ENCODE data around the gene SLC34A1.

The SLC34A1 gene

DNA sequence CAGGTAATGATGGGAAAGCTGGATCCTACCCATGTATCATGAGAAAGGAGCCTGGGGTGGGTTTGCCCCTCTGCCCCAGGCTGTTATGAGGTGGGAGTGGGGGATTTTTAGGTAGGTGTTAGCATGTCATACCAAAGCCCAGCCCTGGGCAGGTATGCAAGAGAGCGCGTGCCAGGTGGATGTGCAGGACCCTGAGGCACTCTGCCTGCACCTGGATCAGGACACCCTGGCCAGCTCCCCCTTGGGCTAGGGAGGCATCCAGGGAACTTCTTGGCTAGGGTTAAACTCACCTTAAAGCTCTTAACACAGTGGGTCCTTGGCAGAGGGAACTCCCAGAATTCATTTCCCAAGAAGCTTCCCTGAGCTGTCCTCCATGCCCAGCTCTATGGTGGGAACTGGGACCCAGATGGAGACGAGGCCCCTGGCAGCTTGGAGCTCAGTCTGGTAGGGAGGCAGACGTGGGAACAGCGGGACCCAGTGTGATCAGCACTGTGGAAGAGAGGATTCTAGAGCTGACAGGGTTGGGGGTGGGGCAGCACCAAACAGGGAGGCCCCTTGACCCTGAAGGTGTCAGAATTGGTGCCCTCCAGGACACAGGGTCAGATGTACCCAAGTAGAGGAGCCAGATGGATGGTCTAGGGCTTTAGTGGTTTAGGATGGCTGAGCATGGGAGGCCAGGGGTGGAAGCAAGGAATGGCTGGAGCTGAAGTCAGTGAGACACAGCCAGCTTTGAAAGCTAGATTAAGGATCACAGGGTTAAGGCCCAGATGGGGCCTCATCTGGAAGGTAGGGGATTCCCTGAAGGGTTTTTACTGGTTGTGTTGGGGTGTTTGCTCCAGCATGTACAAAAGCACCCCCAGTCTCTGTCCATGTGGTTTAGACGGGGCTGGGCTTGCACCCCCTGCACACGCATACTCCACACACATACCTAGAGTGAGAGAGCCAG, 60.1 kb downstream of the SLC34A1 start:
- DNase-seq (ENCODE audit: low read depth in 2 of 3, low spot score in 1 of 3), result no peak

DNA sequence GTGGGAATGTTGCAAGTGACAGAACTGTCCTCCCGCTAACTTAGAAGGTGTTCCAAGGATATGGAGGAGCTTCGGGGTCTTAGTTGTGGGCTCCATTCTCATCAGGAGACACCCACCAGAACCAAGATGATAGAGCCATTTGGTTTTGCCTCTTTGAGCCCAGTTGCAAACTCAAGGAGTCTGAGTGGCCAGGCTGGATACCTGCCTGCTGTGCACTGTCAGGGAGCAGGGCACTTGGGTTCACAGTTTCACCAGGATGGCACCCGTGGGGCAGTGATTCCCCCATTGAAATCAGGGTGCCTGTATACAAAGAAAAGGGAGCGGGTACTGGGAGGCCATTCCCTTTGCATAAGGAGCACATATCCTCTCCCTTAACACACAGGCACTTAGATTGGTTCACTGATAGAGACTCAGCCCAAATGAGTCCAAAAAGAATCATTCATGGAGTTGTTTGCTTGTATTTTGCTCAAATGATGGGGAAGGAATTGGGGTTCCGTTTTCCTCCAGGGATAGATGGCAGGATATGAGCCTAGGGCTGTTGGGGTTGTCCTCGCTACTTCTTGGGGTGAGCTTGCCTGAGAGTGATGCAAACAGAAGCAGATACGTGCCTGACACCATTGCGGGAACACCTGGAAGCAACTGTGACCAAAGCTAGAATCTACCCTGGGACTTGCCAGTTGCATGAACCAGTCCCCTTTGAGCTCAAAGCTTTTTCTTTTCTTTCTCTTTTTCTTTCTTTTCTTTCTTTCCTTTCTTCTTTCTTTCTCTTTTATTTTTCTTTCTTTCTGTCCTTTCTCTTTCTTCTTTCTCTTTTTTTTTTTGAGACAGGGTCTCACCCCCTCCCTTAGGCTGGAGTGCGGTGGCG, 61.0 kb downstream of the SLC34A1 start:
- no peak for DNase-seq (ENCODE audit: low read depth in 2 of 3, low spot score in 1 of 3)

DNA sequence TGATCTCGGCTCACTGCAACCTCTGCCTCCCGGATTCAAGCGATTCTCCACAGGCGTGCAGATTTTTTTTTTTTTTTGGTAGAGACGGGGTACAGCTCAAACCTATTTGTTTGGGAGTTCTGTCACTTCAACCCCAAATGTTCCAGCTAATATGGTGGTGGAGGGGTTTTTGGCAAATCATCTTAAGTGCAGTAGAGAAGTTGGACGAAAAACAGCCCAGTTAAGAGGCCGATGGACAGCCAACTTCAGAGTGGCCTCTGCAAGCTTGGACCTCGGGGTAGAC, 61.6 kb downstream of the SLC34A1 start:
- DNase-seq (ENCODE audit: low read depth in 2 of 3, low spot score in 1 of 3), result no peak

DNA sequence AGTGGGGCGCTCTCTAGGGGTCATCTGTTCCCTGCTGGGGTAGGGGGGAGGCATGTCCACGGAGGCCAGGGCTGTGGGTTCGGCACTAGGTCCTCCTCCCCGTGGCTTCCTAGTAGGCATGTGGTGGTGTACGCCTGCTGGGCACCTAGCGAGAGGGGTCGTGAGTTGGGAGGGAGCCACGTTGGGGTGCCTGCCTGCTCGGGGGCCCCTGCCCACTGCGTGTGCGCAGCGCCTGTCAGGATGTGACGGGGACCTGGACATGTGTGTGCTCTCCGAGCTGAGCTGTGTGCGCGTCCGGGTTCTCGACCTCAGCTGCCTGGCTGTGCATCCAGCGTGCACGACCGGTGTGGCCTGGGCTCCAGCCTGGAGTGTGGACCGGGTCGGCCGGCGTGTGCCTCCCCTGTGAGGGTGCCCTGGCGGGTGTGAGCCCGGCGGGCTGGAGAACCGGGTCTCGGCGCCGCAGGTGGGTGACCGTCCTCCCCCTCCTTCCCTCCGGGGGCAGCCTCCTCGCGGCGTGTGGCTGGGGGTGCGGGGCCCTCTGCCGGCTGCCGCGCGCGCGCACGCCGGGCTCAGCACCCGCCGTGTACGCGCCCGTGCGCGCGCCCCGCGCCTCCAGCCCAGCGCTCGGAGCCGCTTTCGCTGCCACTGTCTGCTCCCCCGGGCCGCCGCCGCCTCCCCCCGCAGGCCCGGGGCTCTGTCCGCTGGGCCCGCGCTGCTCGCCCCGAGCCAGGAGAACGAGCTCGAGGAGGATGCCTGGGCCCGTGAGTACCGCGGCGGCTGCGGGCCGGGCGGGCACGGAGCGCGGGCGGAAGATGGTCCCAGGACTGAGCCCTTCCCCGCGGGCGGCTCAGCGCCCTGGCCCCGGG, 62.2 kb downstream of the SLC34A1 start, which contains the start of gene PRR7:
Gene PRR7 (plus strand): TSS at position 615 of the 866 bp plus-strand sequence. CDS start 8,254 bp downstream, outside the sequence.
- DNase-seq (ENCODE audit: low read depth in 2 of 3, low spot score in 1 of 3), result peak in 2 of 3 donors; percentile 43 to 64

DNA sequence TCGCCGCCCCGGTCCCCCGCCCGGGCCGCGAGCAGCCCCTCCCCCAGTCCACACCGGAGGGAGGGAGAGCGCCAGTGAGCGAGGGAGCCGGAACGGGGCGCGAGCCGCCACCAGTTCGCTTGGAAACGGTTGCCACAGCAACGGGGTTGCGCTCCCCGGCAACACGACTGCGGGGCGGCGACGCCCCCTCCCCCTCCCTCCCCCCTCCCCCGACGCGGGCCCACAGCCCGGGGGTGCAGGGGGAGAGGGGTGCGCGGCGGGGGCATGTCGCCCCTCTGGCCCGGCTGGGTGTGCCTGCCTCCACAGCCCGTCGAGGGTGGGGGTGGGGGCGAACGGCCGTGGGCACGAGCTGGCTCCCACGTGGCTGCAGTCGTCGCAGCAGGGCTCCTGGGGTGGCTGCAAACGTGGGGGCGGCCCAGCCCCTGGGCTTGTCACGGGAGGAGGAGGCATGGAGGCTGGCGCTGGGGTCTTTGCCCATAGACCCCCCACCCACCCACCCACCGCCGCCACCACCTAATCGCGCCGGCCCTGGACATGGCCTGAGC, 62.9 kb downstream of the SLC34A1 start:
- DNase-seq (ENCODE audit: low read depth in 2 of 3, low spot score in 1 of 3), result peak in 2 of 3 donors; percentile 52 to 59

DNA sequence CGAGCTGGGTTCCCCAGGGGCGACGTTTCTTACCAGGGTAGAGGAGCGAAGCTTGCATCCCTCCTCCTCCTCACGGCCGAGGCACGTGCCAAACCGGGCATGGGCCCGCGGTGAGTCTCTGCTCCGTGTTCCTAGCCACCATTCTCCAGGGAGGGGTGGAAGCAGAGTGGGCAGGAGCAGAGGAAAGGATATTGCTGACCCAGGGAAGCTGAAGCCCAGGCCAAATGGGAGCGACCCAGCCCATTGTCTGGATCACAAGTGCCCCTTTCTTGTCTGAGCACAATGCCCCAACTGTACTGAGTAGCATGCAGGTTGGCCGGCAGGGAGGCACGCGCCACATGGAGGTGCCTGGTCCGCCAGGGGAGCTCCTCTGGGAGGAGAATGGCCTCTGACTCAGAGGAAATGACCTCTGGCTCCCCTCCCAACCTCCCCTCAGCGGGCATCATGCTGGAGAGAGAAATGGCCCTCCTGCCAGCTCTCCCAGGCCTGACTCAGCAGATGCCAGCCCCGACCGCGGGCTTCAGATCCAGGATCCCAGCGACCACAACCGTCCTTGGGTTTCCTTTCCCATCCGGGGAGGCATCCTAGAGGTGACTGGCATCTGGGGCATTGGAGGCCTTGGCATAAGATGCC, 63.5 kb downstream of the SLC34A1 start:
- DNase-seq (ENCODE audit: low read depth in 2 of 3, low spot score in 1 of 3), result no peak

Data from stimulated activated CD4-positive, alpha-beta T cell treated with anti-CD3 and anti-CD28 coated beads, Interleukin-12 subunit alpha, Interleukin-12 subunit beta, amount 100 ng/mL, for 48 hours (primary cell).